ENCODE data around the gene ZNF552.
"Not testable (repeated sequence)": the region's sequence is repeated elsewhere in the genome, so short reads cannot be mapped to it uniquely, and the experiment has no call there.

Gene ZNF552

DNA sequence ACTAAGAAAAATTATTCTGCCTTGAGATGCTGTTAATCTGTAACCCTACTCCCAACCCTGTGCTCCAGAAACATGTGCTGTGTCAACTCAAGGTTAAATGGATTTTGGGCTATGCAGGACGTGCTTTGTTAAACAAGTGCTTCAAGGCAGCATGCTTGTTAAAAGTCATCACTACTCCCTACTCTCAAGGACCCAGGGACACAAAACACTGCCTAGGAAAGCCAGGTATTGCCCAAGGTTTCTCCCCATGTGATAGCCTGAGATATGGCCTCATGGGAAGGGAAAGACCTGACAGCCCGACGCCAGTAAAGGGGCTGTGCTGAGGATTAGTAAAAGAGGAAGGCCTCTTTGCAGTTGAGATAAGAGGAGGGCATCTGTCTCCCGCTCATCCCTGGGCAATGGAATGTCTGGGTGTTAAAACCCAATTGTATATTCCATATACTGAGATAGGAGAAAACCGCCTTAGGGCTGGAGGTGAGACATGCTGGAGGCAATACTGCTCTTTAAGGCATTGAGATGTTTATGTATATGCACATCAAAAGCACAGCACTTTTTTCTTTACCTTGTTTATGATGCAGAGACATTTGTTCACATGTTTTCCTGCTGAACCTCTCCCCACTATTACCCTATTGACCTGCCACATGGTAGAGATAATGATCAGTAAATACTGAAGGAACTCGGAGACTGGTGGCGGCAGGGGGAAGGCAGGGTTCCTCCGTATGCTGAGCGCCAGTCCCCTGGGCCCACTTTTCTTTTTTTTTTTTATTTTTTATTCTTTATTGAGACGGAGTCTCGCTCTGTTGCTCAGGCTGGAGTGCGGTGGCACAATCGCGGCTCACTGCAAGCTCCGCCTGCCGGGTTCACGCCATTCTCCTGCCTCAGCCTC is 4.1 kb downstream of the ZNF552 start:
- not testable (repeated sequence) for H3K4me1 ChIP-seq (ENCODE audit: insufficient read depth, low read length); H3K9ac ChIP-seq (ENCODE audit: low read depth, low read length); H3K9me3 ChIP-seq (ENCODE audit: control insufficient read depth, insufficient read depth, low read length)
- peaks cover 15% of the 10 kb centered on the region for H3K36me3 ChIP-seq (ENCODE audit: insufficient read depth, low read length)

DNA sequence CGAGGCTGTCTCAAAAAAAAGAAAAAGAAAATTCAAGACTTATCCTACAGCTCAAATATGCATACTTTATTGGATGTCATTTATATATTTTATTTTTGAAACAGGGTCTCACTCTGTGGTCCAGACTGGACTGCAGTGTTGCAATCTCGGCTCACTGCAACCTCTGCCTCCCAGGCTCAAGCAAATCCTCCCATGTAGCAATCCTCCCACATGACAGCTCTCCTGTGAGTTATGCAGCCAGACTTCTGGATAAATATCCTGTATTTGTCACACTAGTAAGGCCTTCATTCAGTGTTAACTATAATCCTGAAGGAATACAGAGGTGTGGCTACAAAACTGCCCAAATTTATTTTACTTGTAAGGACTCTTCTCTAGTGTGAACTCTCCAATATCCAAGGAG is 7.2 kb downstream of the ZNF552 start:
- Histone ChIP-seq H3K4me1 (ENCODE audit: insufficient read depth, low read length) (peaks cover 8% of the 10 kb centered on the region), H3K9ac (ENCODE audit: low read depth, low read length) (no peak overlapping the region), H3K36me3 (ENCODE audit: insufficient read depth, low read length) (peaks cover 11% of the 10 kb centered on the region), H3K9me3 (ENCODE audit: control insufficient read depth, insufficient read depth, low read length) (no peaks in the 10 kb centered on the region)

DNA sequence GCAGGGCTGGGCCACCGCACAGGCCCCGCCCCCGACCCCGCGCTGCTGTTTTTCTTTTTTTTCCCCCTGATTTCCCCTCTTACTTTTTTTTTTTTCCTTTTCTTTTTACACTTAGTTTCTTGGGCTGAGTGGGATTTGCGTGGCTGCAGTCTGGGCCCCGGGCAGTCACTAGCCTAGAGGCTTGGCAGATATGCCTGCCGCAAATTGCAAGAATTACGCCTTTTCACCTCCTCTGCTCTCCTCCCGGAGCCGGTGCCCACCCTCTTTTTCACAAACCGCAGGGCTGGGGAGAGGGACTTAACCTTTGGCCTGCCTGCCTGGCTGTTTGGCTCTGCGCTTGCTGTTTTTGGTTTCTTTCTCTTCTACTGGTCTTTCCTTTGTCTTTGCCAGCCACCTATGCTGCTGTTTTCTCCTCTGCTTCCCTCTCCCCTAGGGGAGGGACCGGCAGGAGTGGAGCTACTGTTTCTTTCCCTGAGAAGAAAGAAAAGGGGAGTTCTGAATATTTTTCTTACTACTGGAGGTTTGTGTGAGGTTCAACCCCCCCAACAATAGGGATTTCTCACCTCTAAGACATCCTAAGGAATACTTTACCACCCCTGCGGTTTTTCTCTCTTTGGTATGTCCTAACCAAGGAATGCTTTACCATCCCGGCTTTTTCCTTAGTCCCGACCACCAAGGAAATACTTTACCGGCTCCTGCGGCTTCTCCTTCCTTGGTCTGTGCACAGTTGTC is 11.0 kb downstream of the ZNF552 start:
- H3K4me1 ChIP-seq (ENCODE audit: insufficient read depth, low read length): peaks cover 36% of the 10 kb centered on the region
- H3K9ac ChIP-seq (ENCODE audit: low read depth, low read length): peak overlapping the region; percentile 97
- no peaks in the 10 kb centered on the region for H3K9me3 ChIP-seq (ENCODE audit: control insufficient read depth, insufficient read depth, low read length)
- peaks cover 7% of the 10 kb centered on the region; the same call in 1 of the 2 replicates for H3K36me3 ChIP-seq (ENCODE audit: insufficient read depth, low read length)

DNA sequence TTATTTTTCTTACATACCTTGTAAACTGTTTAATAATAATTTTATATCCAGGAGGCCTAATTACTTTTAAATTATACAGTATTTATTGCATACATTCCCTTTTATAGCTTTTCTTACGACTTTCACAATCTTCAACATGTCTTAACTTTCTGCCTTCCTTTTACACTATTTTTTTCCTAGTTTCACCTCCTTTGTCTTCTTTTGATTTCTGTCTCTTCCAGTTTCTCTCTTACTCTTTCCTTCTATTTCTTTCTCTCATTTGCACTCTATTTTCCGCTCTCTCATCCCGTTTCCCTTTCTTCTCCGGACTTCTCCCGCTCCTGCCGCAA is 11.5 kb downstream of the ZNF552 start:
- no peaks in the 10 kb centered on the region for H3K9me3 ChIP-seq (ENCODE audit: control insufficient read depth, insufficient read depth, low read length)
- H3K36me3 ChIP-seq (ENCODE audit: insufficient read depth, low read length): peaks cover 7% of the 10 kb centered on the region; the same call in 1 of the 2 replicates
- peak overlapping the region; percentile 97 for H3K9ac ChIP-seq (ENCODE audit: low read depth, low read length)
- peaks cover 40% of the 10 kb centered on the region for H3K4me1 ChIP-seq (ENCODE audit: insufficient read depth, low read length)

DNA sequence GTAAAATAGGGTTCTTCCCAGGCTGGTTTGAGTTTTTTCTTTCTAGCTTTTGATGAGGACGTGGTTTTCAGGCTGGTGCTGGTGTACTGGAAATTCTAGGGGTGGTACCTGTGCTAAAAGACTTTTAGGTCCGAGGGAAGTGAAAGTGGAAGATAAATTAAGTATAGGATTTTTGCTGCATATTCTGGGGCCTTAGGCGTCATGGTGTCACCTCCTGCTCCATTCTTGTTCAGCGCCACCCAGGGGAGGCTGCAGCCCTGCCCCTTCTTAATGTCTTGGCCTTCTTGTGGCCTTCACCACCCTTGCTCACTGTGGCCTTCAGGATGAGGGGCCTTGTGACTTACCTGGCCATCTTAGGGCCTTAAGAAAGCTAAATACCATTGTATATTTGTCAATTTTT is 12.4 kb downstream of the ZNF552 start:
- no peaks in the 10 kb centered on the region for H3K9me3 ChIP-seq (ENCODE audit: control insufficient read depth, insufficient read depth, low read length)
- peak overlapping the region; percentile 17 for H3K9ac ChIP-seq (ENCODE audit: low read depth, low read length)
- peaks cover 40% of the 10 kb centered on the region for H3K4me1 ChIP-seq (ENCODE audit: insufficient read depth, low read length)
- 0 out of 2 replicates have a peak, but pooled peaks cover 5% of the 10 kb centered on the region for H3K36me3 ChIP-seq (ENCODE audit: insufficient read depth, low read length)

DNA sequence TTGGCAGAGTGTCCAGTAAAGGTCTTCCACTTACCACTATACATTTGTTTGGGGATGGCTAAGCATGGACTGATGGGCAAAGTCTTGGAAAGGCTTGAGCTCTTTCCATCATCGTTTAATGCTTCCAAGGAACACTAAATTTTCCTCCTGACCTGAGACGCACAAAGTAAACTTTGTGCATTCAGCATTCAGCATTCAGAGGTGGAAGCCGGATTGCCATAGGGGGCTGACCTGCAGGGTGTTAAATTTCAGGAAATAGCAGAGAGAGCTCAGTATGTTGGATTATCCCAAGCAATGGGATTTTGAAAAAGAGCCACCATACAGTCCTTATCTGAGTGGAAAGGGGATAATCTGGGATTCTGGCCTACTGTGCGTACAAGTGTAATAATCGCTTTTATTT is 14.0 kb downstream of the ZNF552 start:
- Histone ChIP-seq H3K9me3 (ENCODE audit: control insufficient read depth, insufficient read depth, low read length) (no peaks in the 10 kb centered on the region), H3K36me3 (ENCODE audit: insufficient read depth, low read length) (0 out of 2 replicates have a peak, but pooled peaks cover 1% of the 10 kb centered on the region), H3K4me1 (ENCODE audit: insufficient read depth, low read length) (peaks cover 38% of the 10 kb centered on the region), H3K9ac (ENCODE audit: low read depth, low read length) (no peak overlapping the region; the same call in 1 of the 2 replicates)

DNA sequence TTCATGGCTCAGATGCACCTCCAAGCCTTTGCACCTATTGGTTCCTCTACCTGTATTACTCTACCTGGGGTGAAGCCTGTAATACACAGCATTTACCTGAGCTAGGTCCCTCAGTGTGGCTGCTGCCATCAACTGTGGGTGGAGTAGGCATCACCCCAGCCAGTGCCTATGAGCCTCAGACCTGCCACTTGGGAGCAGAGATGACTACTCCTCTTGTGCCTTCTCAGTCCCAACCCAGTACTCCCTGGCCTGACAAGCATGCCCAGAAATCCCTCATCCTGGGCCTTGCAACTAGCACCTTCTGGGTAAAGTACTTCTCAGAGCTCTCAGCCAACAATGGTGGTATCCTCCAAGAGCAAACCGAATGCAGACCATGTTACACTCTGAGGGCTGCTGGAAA is 18.1 kb downstream of the ZNF552 start:
- H3K9ac ChIP-seq (ENCODE audit: low read depth, low read length); H3K36me3 ChIP-seq (ENCODE audit: insufficient read depth, low read length); H3K9me3 ChIP-seq (ENCODE audit: control insufficient read depth, insufficient read depth, low read length): not testable (repeated sequence)
- H3K4me1 ChIP-seq (ENCODE audit: insufficient read depth, low read length): peaks cover 23% of the 10 kb centered on the region

DNA sequence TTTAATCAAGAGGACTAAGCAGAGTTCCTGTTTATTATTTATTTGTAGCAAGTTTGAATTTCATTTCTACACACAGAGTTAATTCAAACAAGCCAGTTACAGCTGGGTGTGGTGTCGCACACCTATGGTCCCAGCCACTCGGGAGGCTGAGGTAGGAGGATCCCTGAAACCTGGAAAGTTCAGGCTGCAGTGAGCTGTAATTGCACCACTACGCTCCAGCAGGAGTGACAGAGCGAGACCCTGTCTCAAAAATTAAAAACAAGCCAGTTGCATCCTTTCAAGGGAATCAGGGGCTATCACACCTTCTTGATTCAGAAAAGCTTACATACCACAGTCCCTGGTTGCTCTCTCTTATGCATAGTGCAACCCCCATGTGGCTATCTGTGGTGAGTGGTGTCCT is 25.4 kb downstream of the ZNF552 start:
- Histone ChIP-seq H3K36me3 (ENCODE audit: insufficient read depth, low read length) (peaks cover 4% of the 10 kb centered on the region; the same call in 1 of the 2 replicates), H3K9me3 (ENCODE audit: control insufficient read depth, insufficient read depth, low read length) (no peaks in the 10 kb centered on the region), H3K4me1 (ENCODE audit: insufficient read depth, low read length) (no peaks in the 10 kb centered on the region), H3K9ac (ENCODE audit: low read depth, low read length) (no peak overlapping the region)

DNA sequence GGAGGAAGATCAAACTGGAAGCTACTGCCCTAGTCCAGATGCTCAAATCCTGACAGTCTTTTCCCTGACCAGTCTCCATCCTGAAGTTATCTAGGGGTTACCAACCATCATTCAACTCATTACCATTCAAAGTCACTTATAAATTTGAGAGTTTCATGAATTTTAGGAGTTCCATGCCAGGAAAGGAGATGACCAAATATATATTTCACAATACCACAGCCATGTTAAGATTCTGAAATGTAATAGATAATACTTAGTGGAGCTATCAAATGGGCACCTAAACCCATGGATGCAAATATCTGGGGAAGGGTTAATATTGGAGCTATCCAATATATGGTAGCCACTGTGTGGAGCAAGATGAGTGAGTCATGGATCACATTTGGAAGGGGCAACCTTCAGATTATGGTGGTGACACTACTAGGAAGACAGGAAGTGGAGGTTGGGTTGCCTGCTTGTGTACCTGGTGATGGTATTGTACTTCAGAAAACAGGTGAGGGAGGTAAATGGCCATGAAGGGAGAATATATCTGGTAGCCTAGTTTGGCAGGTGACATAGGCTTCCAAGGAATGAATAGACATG is 26.5 kb downstream of the ZNF552 start:
- Histone ChIP-seq H3K4me1 (ENCODE audit: insufficient read depth, low read length) (no peaks in the 10 kb centered on the region), H3K9ac (ENCODE audit: low read depth, low read length) (no peak overlapping the region), H3K36me3 (ENCODE audit: insufficient read depth, low read length) (peaks cover 4% of the 10 kb centered on the region; the same call in 1 of the 2 replicates), H3K9me3 (ENCODE audit: control insufficient read depth, insufficient read depth, low read length) (no peaks in the 10 kb centered on the region)

DNA sequence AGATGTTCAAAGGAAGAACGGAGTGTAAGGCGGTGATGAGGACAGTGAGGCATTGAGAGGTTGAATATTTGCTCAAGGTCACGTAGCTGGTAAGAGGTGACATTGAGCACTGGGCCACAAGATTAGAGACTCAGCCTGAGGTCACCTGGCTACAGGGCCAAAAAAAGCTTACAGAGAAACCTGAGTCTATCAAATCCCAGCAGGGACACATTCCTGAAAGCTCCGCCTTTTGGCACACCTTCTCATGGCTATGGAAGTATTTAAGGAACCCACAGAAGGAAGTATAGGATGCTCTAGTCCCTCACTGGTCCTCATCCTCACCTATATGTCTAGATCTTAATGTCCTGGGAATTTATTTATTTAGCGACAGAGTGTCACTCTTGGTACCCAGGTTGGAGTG is 27.8 kb downstream of the ZNF552 start:
- Histone ChIP-seq H3K9me3 (ENCODE audit: control insufficient read depth, insufficient read depth, low read length) (no peaks in the 10 kb centered on the region), H3K36me3 (ENCODE audit: insufficient read depth, low read length) (peaks cover under 1% of the 10 kb centered on the region; the same call in 1 of the 2 replicates), H3K9ac (ENCODE audit: low read depth, low read length) (no peak overlapping the region)

DNA sequence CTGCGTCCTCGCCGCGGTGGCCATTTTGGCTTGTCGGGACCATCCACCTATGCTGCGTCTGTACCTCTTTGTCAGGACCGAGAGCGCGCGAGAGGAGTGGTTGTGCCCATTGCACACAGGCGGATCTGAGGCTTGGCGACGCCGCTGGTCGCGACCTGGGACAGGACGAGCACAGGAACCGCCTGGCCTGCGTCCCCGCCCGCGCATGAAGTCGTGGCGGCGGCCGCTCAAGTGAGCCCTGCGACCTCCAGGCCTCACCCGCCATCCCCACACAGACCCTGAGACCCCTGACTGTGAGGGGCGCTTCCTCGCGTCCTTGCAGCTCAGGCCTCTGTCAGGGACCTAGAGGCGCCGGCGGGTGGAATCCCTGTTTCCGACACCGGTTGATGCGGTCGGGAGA is 28.4 kb downstream of the ZNF552 start:
- H3K9ac ChIP-seq (ENCODE audit: low read depth, low read length): no peak overlapping the region
- H3K4me1 ChIP-seq (ENCODE audit: insufficient read depth, low read length): no peaks in the 10 kb centered on the region
- H3K36me3 ChIP-seq (ENCODE audit: insufficient read depth, low read length): no peaks in the 10 kb centered on the region; the same call in 1 of the 2 replicates
- peaks cover under 1% of the 10 kb centered on the region; the same call in 1 of the 2 replicates for H3K9me3 ChIP-seq (ENCODE audit: control insufficient read depth, insufficient read depth, low read length)

More for the DNA sequence above, 27.8 kb downstream of the ZNF552 start:
- no peaks in the 10 kb centered on the region for H3K4me1 ChIP-seq (ENCODE audit: insufficient read depth, low read length)

DNA sequence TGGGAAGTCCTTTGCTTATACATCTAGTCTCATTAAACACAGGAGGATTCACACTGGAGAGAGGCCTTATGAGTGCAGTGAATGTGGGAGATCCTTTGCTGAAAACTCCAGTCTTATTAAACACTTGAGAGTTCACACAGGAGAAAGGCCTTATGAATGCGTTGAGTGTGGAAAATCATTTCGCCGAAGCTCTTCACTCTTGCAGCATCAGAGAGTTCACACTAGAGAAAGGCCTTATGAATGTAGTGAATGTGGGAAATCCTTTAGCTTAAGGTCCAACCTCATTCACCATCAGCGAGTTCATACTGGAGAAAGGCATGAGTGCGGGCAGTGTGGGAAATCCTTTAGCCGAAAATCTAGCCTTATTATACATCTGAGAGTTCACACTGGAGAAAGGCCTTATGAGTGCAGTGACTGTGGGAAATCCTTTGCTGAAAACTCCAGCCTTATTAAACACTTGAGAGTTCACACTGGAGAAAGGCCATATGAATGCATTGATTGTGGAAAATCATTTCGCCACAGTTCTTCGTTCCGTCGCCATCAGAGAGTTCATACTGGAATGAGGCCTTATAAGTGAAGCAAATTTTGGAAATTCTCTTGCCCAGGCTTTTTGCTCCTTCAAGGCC is 35.4 kb downstream of the ZNF552 start:
- Histone ChIP-seq H3K4me1 (ENCODE audit: insufficient read depth, low read length) (no peaks in the 10 kb centered on the region), H3K9me3 (ENCODE audit: control insufficient read depth, insufficient read depth, low read length) (peaks cover 32% of the 10 kb centered on the region), H3K36me3 (ENCODE audit: insufficient read depth, low read length) (peaks cover 25% of the 10 kb centered on the region), H3K9ac (ENCODE audit: low read depth, low read length) (no peak overlapping the region)

DNA sequence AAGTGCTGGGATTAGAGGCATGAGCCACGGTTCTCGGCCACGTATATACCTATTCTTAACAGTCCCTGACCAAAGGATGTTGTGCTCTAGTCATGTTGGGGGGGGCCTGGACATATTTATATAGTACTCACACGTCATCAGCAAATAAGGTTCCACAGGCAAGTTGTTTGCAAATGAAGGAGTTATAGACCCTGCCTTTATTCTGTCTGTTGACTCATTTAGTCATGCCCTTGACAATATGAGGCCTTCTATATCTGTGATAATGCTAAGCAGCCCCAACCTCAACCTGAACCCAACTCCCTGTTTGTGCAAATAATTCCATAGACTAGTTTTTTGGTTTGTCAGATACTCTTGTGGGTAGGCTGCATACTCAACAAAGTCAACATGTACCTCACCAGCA is 36.4 kb downstream of the ZNF552 start:
- no peak overlapping the region for H3K9ac ChIP-seq (ENCODE audit: low read depth, low read length)
- peaks cover 25% of the 10 kb centered on the region for H3K36me3 ChIP-seq (ENCODE audit: insufficient read depth, low read length)
- no peaks in the 10 kb centered on the region for H3K4me1 ChIP-seq (ENCODE audit: insufficient read depth, low read length)
- H3K9me3 ChIP-seq (ENCODE audit: control insufficient read depth, insufficient read depth, low read length): peaks cover 32% of the 10 kb centered on the region

DNA sequence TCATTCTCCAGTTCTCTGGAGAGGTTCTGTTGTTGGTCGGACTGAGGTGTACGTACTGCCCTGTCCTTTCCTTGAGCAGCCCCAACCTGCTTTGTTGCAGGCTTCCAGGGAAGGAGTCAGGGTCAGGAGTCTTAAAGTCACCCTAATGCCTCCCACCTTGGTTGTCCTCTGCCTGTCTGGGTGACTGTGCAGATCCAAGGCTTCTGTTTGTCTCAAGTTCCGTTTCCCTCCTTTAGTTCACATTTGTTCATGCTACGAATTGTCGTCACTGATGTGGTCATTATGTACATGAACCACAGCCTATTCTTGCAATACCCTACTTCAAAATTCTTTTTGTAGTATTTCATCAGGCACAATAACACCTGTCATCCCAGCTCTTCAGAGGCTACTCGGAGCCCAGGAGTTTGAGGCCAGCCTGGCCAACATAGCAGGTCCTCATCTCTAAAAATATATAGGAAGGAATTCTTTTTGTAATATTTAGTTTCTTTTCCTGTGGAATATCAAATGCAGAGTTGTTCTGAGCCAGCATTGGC is 37.9 kb downstream of the ZNF552 start:
- peaks cover 32% of the 10 kb centered on the region for H3K9me3 ChIP-seq (ENCODE audit: control insufficient read depth, insufficient read depth, low read length)
- peaks cover 25% of the 10 kb centered on the region for H3K36me3 ChIP-seq (ENCODE audit: insufficient read depth, low read length)
- no peak overlapping the region for H3K9ac ChIP-seq (ENCODE audit: low read depth, low read length)
- H3K4me1 ChIP-seq (ENCODE audit: insufficient read depth, low read length): no peaks in the 10 kb centered on the region
